CD8-positive, alpha-beta memory T cell (primary cell): ENCODE measurements around the gene SCAMP4. TPM values are rescaled to one million over a fixed set of nuclear protein-coding genes. Genes with fewer than 3 reads are reported as not detected.

Experiments used
- CTCF ChIA-PET: fragments of 350-600 bp; sonication (Branson Sonifier 250); formaldehyde crosslinking; loops from one replicate; lab custom pipeline; 2021; ENCODE audit warnings: antibody characterized with exemption; lab: Charles Lee
- POLR2A ChIA-PET: fragments of 350-600 bp; sonication (Branson Sonifier 250); formaldehyde crosslinking; loops from one replicate; lab custom pipeline; 2021; ENCODE audit warnings: antibody characterized with exemption; lab: Charles Lee
- DNase-seq, 5 donors: peaks; one replicate each; pipeline versions ENCODE4 v3.0.0 to v3.0.0-alpha.2; 2020 to 2022; ENCODE audit warnings: mixed read lengths in 1 of 5
- H3K27ac ChIP-seq: one replicate; pipeline ENCODE4 v1.7.0; 2013; ENCODE audit warnings: low read depth, mild to moderate bottlenecking, low read length, moderate library complexity
- H3K27me3 ChIP-seq: 2 replicates; pipeline ENCODE4 v1.7.0; 2013; ENCODE audit warnings: low read length, mild to moderate bottlenecking; ENCODE audit not compliant: insufficient read depth, poor library complexity, severe bottlenecking
- H3K36me3 ChIP-seq: 2 replicates; pipeline ENCODE4 v1.7.0; 2013; ENCODE audit warnings: mild to moderate bottlenecking, low read length, moderate library complexity; ENCODE audit not compliant: insufficient read depth
- H3K4me1 ChIP-seq: 2 replicates; pipeline ENCODE4 v1.7.0; 2013; ENCODE audit warnings: mild to moderate bottlenecking, low read length, moderate library complexity; ENCODE audit not compliant: insufficient read depth
- H3K4me3 ChIP-seq: 2 replicates; pipeline ENCODE4 v1.7.0; 2013; ENCODE audit warnings: mild to moderate bottlenecking, low read length
- H3K9me3 ChIP-seq: 2 replicates; pipeline ENCODE4 v1.7.0; 2013; ENCODE audit warnings: mild to moderate bottlenecking, low read length
- H3K27ac Mint-ChIP-seq, 8 donors: one replicate each; pipeline ENCODE4 v1.8.0; 2020 to 2021; ENCODE audit warnings: mixed read lengths in 8 of 8, mild to moderate bottlenecking in 6 of 8, inconsistent platforms in 3 of 8, moderate library complexity in 3 of 8
- H3K27me3 Mint-ChIP-seq, 2 donors: one replicate each; pipeline ENCODE4 v1.8.0; 2020 to 2021; ENCODE audit warnings: mixed read lengths in 2 of 2, mild to moderate bottlenecking in 1 of 2, moderate library complexity in 1 of 2
- H3K36me3 Mint-ChIP-seq, 3 donors: one replicate each; pipeline ENCODE4 v1.8.0; 2020 to 2021; ENCODE audit warnings: mixed read lengths in 3 of 3, inconsistent platforms in 1 of 3, mild to moderate bottlenecking in 1 of 3
- H3K4me1 Mint-ChIP-seq, 3 donors: one replicate each; pipeline ENCODE4 v1.8.0; 2020 to 2021; ENCODE audit warnings: mixed read lengths in 3 of 3, inconsistent platforms in 1 of 3, mild to moderate bottlenecking in 1 of 3
- H3K4me3 Mint-ChIP-seq, 7 donors: one replicate each; pipeline ENCODE4 v1.8.0; 2020 to 2021; ENCODE audit warnings: mixed read lengths in 7 of 7, mild to moderate bottlenecking in 6 of 7, moderate library complexity in 4 of 7, inconsistent platforms in 2 of 7
- H3K9me3 Mint-ChIP-seq, 5 donors: one replicate each; pipeline ENCODE4 v1.8.0; 2020 to 2022; ENCODE audit warnings: mixed read lengths in 5 of 5, mild to moderate bottlenecking in 3 of 5, moderate library complexity in 2 of 5, inconsistent platforms in 1 of 5
- polyA plus RNA-seq: library from polyadenylated mRNA; unstranded; fragments of 300-500 nt; fragmentation: Illumina TruSeq; gene quantifications from one replicate; pipeline ENCODE4 v1.2.3, GENCODE V29; 2021
- total RNA-seq, 2 experiments: library from RNA; stranded (reverse); gene quantifications; one replicate each; pipeline ENCODE4 v1.2.3, GENCODE V29; 2021

SCAMP4 gene
- total and polyA plus RNA-seq, 3 experiments from 2014 or later: 16.3 to 40.6 (median 38.6) TPM

- Mint-ChIP-seq H3K27me3 (no peaks in the 10 kb centered on the region), H3K4me3 (peak overlapping the region in 1 of 7 donors; percentile 34), H3K27ac (peak overlapping the region in 3 of 8 donors; percentile 29 to 73 (median 60)), H3K36me3 (peaks cover 0 to 42% (median 4%) of the 10 kb centered on the region in 3 donors), H3K4me1 (peaks cover 26 to 55% (median 33%) of the 10 kb centered on the region in 3 donors), H3K9me3 (no peaks in the 10 kb centered on the region)
- Histone ChIP-seq H3K27me3 (no peaks in the 10 kb centered on the region), H3K36me3 (no peaks in the 10 kb centered on the region), H3K4me3 (no peak overlapping the region), H3K4me1 (peaks cover 19% of the 10 kb centered on the region), H3K9me3 (no peaks in the 10 kb centered on the region), H3K27ac (no peak overlapping the region)
- DNase-seq: no peak
- ChIA-PET CTCF (no interaction called here), POLR2A (interaction anchor here (0.5 kb wide), 1 partner anchor 638 kb away, joined by 4 read pairs; no protein-coding TSS in a partner anchor)
These were observed 64.2 kb downstream of the SCAMP4 start for GRCh38 chr19:1969176-1970002.

- POLR2A ChIA-PET: interaction anchor here (0.5 kb wide), 1 partner anchor 639 kb away, joined by 4 read pairs; no protein-coding TSS in a partner anchor
- Mint-ChIP-seq H3K27ac (peak overlapping the region in 4 of 8 donors; percentile 15 to 54 (median 40)), H3K27me3 (no peaks in the 10 kb centered on the region), H3K4me1 (peaks cover 26 to 57% (median 33%) of the 10 kb centered on the region in 3 donors), H3K9me3 (no peaks in the 10 kb centered on the region), H3K4me3 (no peak overlapping the region), H3K36me3 (peaks cover 0 to 48% (median 4%) of the 10 kb centered on the region in 3 donors)
- no peaks in the 10 kb centered on the region for H3K27me3 ChIP-seq
- H3K27ac ChIP-seq: no peak overlapping the region
- CTCF ChIA-PET: no interaction called here
- no peak for DNase-seq
- no peaks in the 10 kb centered on the region for H3K9me3 ChIP-seq
- peaks cover 19% of the 10 kb centered on the region for H3K4me1 ChIP-seq
- peaks cover under 1% of the 10 kb centered on the region for H3K36me3 ChIP-seq
- H3K4me3 ChIP-seq: no peak overlapping the region
These were observed 65.0 kb downstream of the SCAMP4 start for GRCh38 chr19:1970003-1970805.

DNA sequence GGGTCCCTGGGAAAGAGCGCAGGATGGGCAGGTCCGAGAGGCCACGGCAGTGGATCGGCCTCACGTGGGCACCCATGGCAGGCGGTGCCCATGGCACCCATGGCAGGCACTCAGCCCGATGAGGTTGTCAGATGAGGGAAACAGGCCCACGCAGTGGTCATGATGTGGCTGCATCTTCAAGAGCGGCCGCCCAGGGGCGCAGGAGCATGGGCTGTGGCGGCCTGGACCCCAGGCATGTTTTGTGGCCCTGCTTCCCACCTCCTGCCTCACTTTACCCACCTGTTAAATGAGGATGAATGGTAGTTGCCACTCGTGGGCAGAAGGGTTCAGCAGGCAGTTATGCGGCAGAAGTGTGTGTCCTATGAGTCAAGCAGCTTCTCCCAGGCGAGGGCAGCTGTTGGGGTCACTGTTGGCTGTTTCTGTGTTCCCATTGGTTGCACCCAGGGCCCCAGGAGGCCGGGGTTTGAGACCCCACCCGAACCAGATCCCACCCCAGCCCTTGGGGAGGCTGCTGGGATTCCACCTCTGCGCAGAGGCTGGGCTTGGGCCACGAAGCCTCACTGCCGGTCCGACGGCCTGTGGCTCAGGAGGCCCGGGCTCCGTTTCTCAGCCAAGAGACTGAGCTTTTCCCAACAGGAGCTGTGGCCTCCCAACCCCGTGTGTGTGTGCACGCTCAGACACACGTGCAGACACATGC lies 65.8 kb downstream of the SCAMP4 start:
- Mint-ChIP-seq H3K36me3 (peaks cover 0 to 53% (median 3%) of the 10 kb centered on the region in 3 donors), H3K9me3 (no peaks in the 10 kb centered on the region), H3K4me1 (peaks cover 22 to 53% (median 28%) of the 10 kb centered on the region in 3 donors), H3K4me3 (no peak overlapping the region), H3K27me3 (no peaks in the 10 kb centered on the region), H3K27ac (peak overlapping the region in 2 of 8 donors; percentile 22 to 33)
- Histone ChIP-seq H3K36me3 (peaks cover 7% of the 10 kb centered on the region), H3K9me3 (no peaks in the 10 kb centered on the region), H3K4me3 (no peak overlapping the region), H3K27me3 (no peaks in the 10 kb centered on the region), H3K27ac (no peak overlapping the region), H3K4me1 (peaks cover 15% of the 10 kb centered on the region)
- no peak for DNase-seq
- ChIA-PET POLR2A (no interaction called here), CTCF (no interaction called here)

- Histone ChIP-seq H3K36me3 (peaks cover 7% of the 10 kb centered on the region), H3K27ac (no peak overlapping the region), H3K9me3 (no peaks in the 10 kb centered on the region), H3K4me1 (no peaks in the 10 kb centered on the region), H3K27me3 (no peaks in the 10 kb centered on the region), H3K4me3 (no peak overlapping the region)
- ChIA-PET POLR2A (no interaction called here), CTCF (no interaction called here)
- Mint-ChIP-seq H3K27me3 (no peaks in the 10 kb centered on the region), H3K4me3 (no peak overlapping the region), H3K4me1 (peaks cover 11 to 28% (median 16%) of the 10 kb centered on the region in 3 donors), H3K9me3 (no peaks in the 10 kb centered on the region), H3K36me3 (peaks cover 0 to 53% (median 0%) of the 10 kb centered on the region in 3 donors), H3K27ac (peak overlapping the region in 2 of 8 donors; percentile 44 to 82)
- DNase-seq: no peak
These were observed 69.4 kb downstream of the SCAMP4 start for GRCh38 chr19:1974381-1975161.

DNA sequence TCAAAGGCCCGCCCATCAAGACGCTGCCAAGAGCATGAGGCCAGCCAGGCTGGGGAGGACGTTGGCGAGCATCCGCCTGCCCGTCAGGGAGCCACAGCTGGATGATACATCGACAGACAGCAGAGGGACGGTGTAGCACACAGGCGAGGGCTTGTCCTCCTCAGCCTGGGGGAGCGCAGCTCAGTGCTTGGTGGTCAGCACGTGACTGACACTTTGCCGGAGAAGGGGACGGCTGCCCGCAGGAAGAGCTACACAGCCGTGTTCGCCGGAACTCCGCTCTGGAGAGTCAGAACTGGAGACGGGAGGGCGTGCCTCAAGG lies 69.9 kb downstream of the SCAMP4 start:
- no peak overlapping the region for H3K27ac Mint-ChIP-seq

More for the DNA sequence above, 69.9 kb downstream of the SCAMP4 start:
- Histone ChIP-seq H3K27me3 (no peaks in the 10 kb centered on the region), H3K9me3 (no peaks in the 10 kb centered on the region), H3K4me1 (no peaks in the 10 kb centered on the region), H3K36me3 (peaks cover 7% of the 10 kb centered on the region), H3K27ac (no peak overlapping the region), H3K4me3 (no peak overlapping the region)
- no peaks in the 10 kb centered on the region for H3K9me3 Mint-ChIP-seq
- ChIA-PET CTCF (no interaction called here), POLR2A (no interaction called here)
- H3K4me1 Mint-ChIP-seq: peaks cover 11 to 26% (median 16%) of the 10 kb centered on the region in 3 donors
- no peaks in the 10 kb centered on the region for H3K27me3 Mint-ChIP-seq
- no peak for DNase-seq
- H3K36me3 Mint-ChIP-seq: peaks cover 0 to 52% (median 0%) of the 10 kb centered on the region in 3 donors
- no peak overlapping the region for H3K4me3 Mint-ChIP-seq

Other genes starting within 250 kb of the SCAMP4 start
- gene ONECUT3, start 151.9 kb upstream of the SCAMP4 start, total RNA-seq: not detected
- not detected for gene ONECUT3, start 151.9 kb upstream of the SCAMP4 start, polyA plus RNA-seq
- 1 to 10 TPM in 1 of 2 experiments, under 1 TPM in 1; 0.97 to 1.6 TPM for gene ATP8B3, start 93.1 kb upstream of the SCAMP4 start, total RNA-seq
- 2.4 TPM for gene ATP8B3, start 93.1 kb upstream of the SCAMP4 start, polyA plus RNA-seq
- gene REXO1, start 56.9 kb upstream of the SCAMP4 start, total RNA-seq: 10 to 100 TPM; 61.0 to 63.7 TPM
- 8.7 TPM for gene REXO1, start 56.9 kb upstream of the SCAMP4 start, polyA plus RNA-seq
- gene KLF16, start 41.8 kb upstream of the SCAMP4 start, total RNA-seq: 10 to 100 TPM; 42.8 to 43.1 TPM
- gene KLF16, start 41.8 kb upstream of the SCAMP4 start, polyA plus RNA-seq: 0.92 TPM
- gene ABHD17A, start 19.9 kb upstream of the SCAMP4 start, total RNA-seq: 100 to 1,000 TPM; 105 to 114 TPM
- 252 TPM for gene ABHD17A, start 19.9 kb upstream of the SCAMP4 start, polyA plus RNA-seq
- gene ADAT3, start within 50 bp of the SCAMP4 start, total RNA-seq: 1 to 10 TPM; 6.3 to 6.6 TPM
- gene ADAT3, start within 50 bp of the SCAMP4 start, polyA plus RNA-seq: 4.6 TPM
- gene CSNK1G2, start 35.8 kb downstream of the SCAMP4 start, total RNA-seq: 10 to 100 TPM; 62.1 to 63.5 TPM
- 58.2 TPM for gene CSNK1G2, start 35.8 kb downstream of the SCAMP4 start, polyA plus RNA-seq
- gene BTBD2, start 110.3 kb downstream of the SCAMP4 start, total RNA-seq: 10 to 100 TPM; 18.6 to 22.5 TPM
- gene BTBD2, start 110.3 kb downstream of the SCAMP4 start, polyA plus RNA-seq: 5.3 TPM
- 100 to 1,000 TPM; 137 to 147 TPM for gene MKNK2, start 145.8 kb downstream of the SCAMP4 start, total RNA-seq
- 50.8 TPM for gene MKNK2, start 145.8 kb downstream of the SCAMP4 start, polyA plus RNA-seq
- gene MOB3A, start 190.9 kb downstream of the SCAMP4 start, total RNA-seq: 100 to 1,000 TPM; 171 to 188 TPM
- gene MOB3A, start 190.9 kb downstream of the SCAMP4 start, polyA plus RNA-seq: 106 TPM
- 1 to 10 TPM; 8.9 to 9.7 TPM for gene IZUMO4, start 191.5 kb downstream of the SCAMP4 start, total RNA-seq
- 0.58 TPM for gene IZUMO4, start 191.5 kb downstream of the SCAMP4 start, polyA plus RNA-seq
- gene AP3D1, start 246.2 kb downstream of the SCAMP4 start, total RNA-seq: 10 to 100 TPM; 96.5 to 99.2 TPM
- 44.2 TPM for gene AP3D1, start 246.2 kb downstream of the SCAMP4 start, polyA plus RNA-seq